ENCODE measurements around the gene SAMD7. TPM values are rescaled to one million over a fixed set of nuclear protein-coding genes. Genes with fewer than 3 reads are reported as not detected.

The SAMD7 gene
- total RNA-seq, 2 experiments from 2014 or later, result not detected

GRCh38 chr3:169969174-169970095 lies 58.1 kb downstream of the SAMD7 start:
- intact Hi-C loops (cut with DNase I, micrococcal nuclease), result loop anchor here (5.0 to 10.0 kb wide), 9 partner anchors 63 to 905 kb away; partner anchors contain the start of genes LRRC34 (in 1 of the 2), LRRIQ4 (in 1 of the 2), RPL22L1 (in 1 of the 2) and SKIL (in 1 of the 2)
- peaks cover 5% of the 10 kb centered on the region for H3K36me3 ChIP-seq (ENCODE audit: insufficient read depth, low read length)
- no peak overlapping the region for H3K4me3 ChIP-seq (ENCODE audit: low read length)
- Mint-ChIP-seq H3K27ac (peak overlapping the region; percentile 99), H3K9me3 (no peaks in the 10 kb centered on the region), H3K27me3 (no peaks in the 10 kb centered on the region), H3K4me3 (peak overlapping the region; percentile 99), H3K4me1 (ENCODE audit: low read depth) (peaks cover 89% of the 10 kb centered on the region), H3K36me3 (ENCODE audit: low read depth) (peaks cover 62% of the 10 kb centered on the region)
- no peak for TF ChIP-seq CTCF (IDR thresholded peaks at IDR 0.05)
- ATAC-seq (ENCODE audit: poor library complexity), result no peak
- H3K27ac ChIP-seq (ENCODE audit: low read depth in 1 of 2, low read length in 2 of 2), result no peak overlapping the region
- DNase-seq, result no peak
- POLR2A ChIA-PET, result interaction anchor here (4.0 kb wide), 1 partner anchor 206 kb away, joined by 50 read pairs; the partner anchor contains the start of gene TERC
- peaks cover 18% of the 10 kb centered on the region for H3K4me1 ChIP-seq (ENCODE audit: insufficient read depth, low read length)
- H3K27me3 ChIP-seq (ENCODE audit: control insufficient read depth in 1 of 2, insufficient read depth in 2 of 2, low read length in 2 of 2), result no peaks in the 10 kb centered on the region
- no peaks in the 10 kb centered on the region for H3K9me3 ChIP-seq (ENCODE audit: control insufficient read depth in 1 of 2, insufficient read depth in 1 of 2, low read length in 2 of 2)
- CTCF ChIA-PET, result no interaction called here

- ATAC-seq (ENCODE audit: poor library complexity), result no peak
- H3K4me3 ChIP-seq (ENCODE audit: low read length), result no peak overlapping the region
- Mint-ChIP-seq H3K27me3 (no peaks in the 10 kb centered on the region), H3K9me3 (no peaks in the 10 kb centered on the region), H3K27ac (peak overlapping the region; percentile 45), H3K4me1 (ENCODE audit: low read depth) (peaks cover 80% of the 10 kb centered on the region), H3K36me3 (ENCODE audit: low read depth) (peaks cover 75% of the 10 kb centered on the region), H3K4me3 (no peak overlapping the region)
- TF ChIP-seq CTCF (IDR thresholded peaks at IDR 0.05), result no peak
- no peaks in the 10 kb centered on the region for H3K9me3 ChIP-seq (ENCODE audit: control insufficient read depth in 1 of 2, insufficient read depth in 1 of 2, low read length in 2 of 2)
- CTCF ChIA-PET, result no interaction called here
- no peaks in the 10 kb centered on the region for H3K27me3 ChIP-seq (ENCODE audit: control insufficient read depth in 1 of 2, insufficient read depth in 2 of 2, low read length in 2 of 2)
- DNase-seq, result no peak
- H3K36me3 ChIP-seq (ENCODE audit: insufficient read depth, low read length), result peaks cover 17% of the 10 kb centered on the region
- POLR2A ChIA-PET, result interaction anchor here (0.7 to 0.9 kb wide), 2 partner anchors 12 to 206 kb away, joined by 3 to 4 read pairs; no protein-coding TSS in a partner anchor
- H3K27ac ChIP-seq (ENCODE audit: low read depth in 1 of 2, low read length in 2 of 2), result no peak overlapping the region
- intact Hi-C loops (cut with DNase I, micrococcal nuclease), result loop anchor here in 1 of 2 experiments (5.0 kb wide), 2 partner anchors 131 to 256 kb away; no protein-coding TSS in a partner anchor
- H3K4me1 ChIP-seq (ENCODE audit: insufficient read depth, low read length), result peaks cover 13% of the 10 kb centered on the region
Observed at GRCh38 chr3:169970847-169971246, 59.5 kb downstream of the SAMD7 start.

GRCh38 chr3:169971522-169971921 lies 60.1 kb downstream of the SAMD7 start:
- ChIA-PET POLR2A (interaction anchor here (0.9 kb wide), 1 partner anchor 206 kb away, joined by 3 read pairs; no protein-coding TSS in a partner anchor), CTCF (no interaction called here)
- Mint-ChIP-seq H3K27ac (peak overlapping the region; percentile 45), H3K27me3 (no peaks in the 10 kb centered on the region), H3K9me3 (no peaks in the 10 kb centered on the region), H3K4me1 (ENCODE audit: low read depth) (peaks cover 73% of the 10 kb centered on the region), H3K4me3 (no peak overlapping the region), H3K36me3 (ENCODE audit: low read depth) (peaks cover 76% of the 10 kb centered on the region)
- H3K4me1 ChIP-seq (ENCODE audit: insufficient read depth, low read length), result peaks cover 7% of the 10 kb centered on the region
- H3K27me3 ChIP-seq (ENCODE audit: control insufficient read depth in 1 of 2, insufficient read depth in 2 of 2, low read length in 2 of 2), result no peaks in the 10 kb centered on the region
- intact Hi-C loops (cut with DNase I, micrococcal nuclease), result loop anchor here in 1 of 2 experiments (5.0 kb wide), 2 partner anchors 131 to 256 kb away; no protein-coding TSS in a partner anchor
- H3K27ac ChIP-seq (ENCODE audit: low read depth in 1 of 2, low read length in 2 of 2), result no peak overlapping the region
- no peak for TF ChIP-seq CTCF (IDR thresholded peaks at IDR 0.05)
- ATAC-seq (ENCODE audit: poor library complexity) (no peak), DNase-seq (no peak)
- H3K9me3 ChIP-seq (ENCODE audit: control insufficient read depth in 1 of 2, insufficient read depth in 1 of 2, low read length in 2 of 2), result no peaks in the 10 kb centered on the region
- peaks cover 23% of the 10 kb centered on the region for H3K36me3 ChIP-seq (ENCODE audit: insufficient read depth, low read length)
- H3K4me3 ChIP-seq (ENCODE audit: low read length), result no peak overlapping the region

Measured in CD4-positive, alpha-beta T cell (primary cell).